ELF-1 (cell line): ENCODE results near the gene ADH1B.
"Not testable (repeated sequence)": the region's sequence is repeated elsewhere in the genome, so short reads cannot be mapped to it uniquely, and the experiment has no call there.

Experiments used
- DNase-seq: peaks from one replicate; pipeline ENCODE4 v3.0.0-alpha.2; 2016; ENCODE audit warnings: low read depth, low spot score

The ADH1B gene

GRCh38 chr4:99321241-99322191, at the start of gene ADH1B:
ADH1B (minus strand) TSS chr4:99321401; CDS start chr4:99321331, 70 bp downstream.
- no peak for DNase-seq

- DNase-seq = not testable (repeated sequence)
These were observed 46.6 kb upstream of the ADH1B start for GRCh38 chr4:99367817-99368216.

GRCh38 chr4:99366491-99366890, 45.3 kb upstream of the ADH1B start:
- no peak for DNase-seq

- no peak for DNase-seq
These were observed 41.6 kb upstream of the ADH1B start for GRCh38 chr4:99362768-99363167.

GRCh38 chr4:99361899-99362275, 40.7 kb upstream of the ADH1B start:
- DNase-seq = no peak

GRCh38 chr4:99361268-99361898, 40.2 kb upstream of the ADH1B start:
- DNase-seq = no peak

GRCh38 chr4:99359480-99360204, 38.4 kb upstream of the ADH1B start:
- DNase-seq = no peak

GRCh38 chr4:99357948-99358347, 36.7 kb upstream of the ADH1B start:
- DNase-seq = no peak

GRCh38 chr4:99356992-99357391, 35.8 kb upstream of the ADH1B start:
- DNase-seq = no peak

GRCh38 chr4:99356149-99356548, 34.9 kb upstream of the ADH1B start:
- not testable (repeated sequence) for DNase-seq

- DNase-seq = no peak
These were observed 31.7 kb upstream of the ADH1B start, which contains the start of gene ADH1C for GRCh38 chr4:99352602-99353537. ADH1C (minus strand) TSS chr4:99352746; CDS start chr4:99352675, 71 bp downstream.

GRCh38 chr4:99351487-99351886, 30.3 kb upstream of the ADH1B start:
- DNase-seq = no peak

- no peak for DNase-seq
These were observed 28.1 kb upstream of the ADH1B start for GRCh38 chr4:99349338-99349737.

- not testable (repeated sequence) for DNase-seq
These were observed 21.4 kb upstream of the ADH1B start for GRCh38 chr4:99342624-99343023.

GRCh38 chr4:99341426-99341825, 20.2 kb upstream of the ADH1B start:
- no peak for DNase-seq

- no peak for DNase-seq
These were observed 18.0 kb upstream of the ADH1B start for GRCh38 chr4:99339172-99339571.

GRCh38 chr4:99336553-99336952, 15.4 kb upstream of the ADH1B start:
- no peak for DNase-seq

GRCh38 chr4:99334880-99335279, 13.7 kb upstream of the ADH1B start:
- DNase-seq = no peak

- no peak for DNase-seq
These were observed 9.4 kb upstream of the ADH1B start for GRCh38 chr4:99330648-99331047.

- no peak for DNase-seq
These were observed 8.7 kb upstream of the ADH1B start for GRCh38 chr4:99329876-99330275.

- DNase-seq = no peak
These were observed 3.8 kb upstream of the ADH1B start for GRCh38 chr4:99324979-99325378.
